Upper lobe of left lung (tissue), 6 donors: ENCODE data around the gene MTTP. TPM values are rescaled to one million over a fixed set of nuclear protein-coding genes. Genes with fewer than 3 reads are reported as not detected.

ENCODE experiments used
- ATAC-seq, 2 donors: fragments of 200-7000 bp; cut with Tn5 transposase; one replicate each; pipeline ENCODE4 v1.9.1; 2022; ENCODE audit warnings: mild to moderate bottlenecking in 2 of 2, moderate library complexity in 2 of 2; ENCODE audit not compliant: low FRiP score in 2 of 2
- DNase-seq, 2 donors: peaks; one replicate each; pipeline ENCODE4 v3.0.0-alpha.2; 2019 to 2020
- H3K27ac ChIP-seq, 4 donors: fragments of 200-600 bp; sonication (generic); one replicate each; pipeline ENCODE4 v1.5.1; 2016 to 2019
- H3K27me3 ChIP-seq, 4 donors: fragments of 200-600 bp; sonication (generic); one replicate each; pipeline ENCODE4 v1.5.1; 2017 to 2019
- H3K36me3 ChIP-seq, 4 donors: fragments of 200-600 bp; sonication (generic); one replicate each; pipeline ENCODE4 v1.5.1; 2016 to 2019
- H3K4me1 ChIP-seq, 4 donors: fragments of 200-600 bp; sonication (generic); one replicate each; pipeline ENCODE4 v1.5.1; 2018 to 2019
- H3K4me3 ChIP-seq, 4 donors: fragments of 200-600 bp; sonication (generic); one replicate each; pipeline ENCODE4 v1.5.1; 2017 to 2019; ENCODE audit warnings: mild to moderate bottlenecking in 2 of 4, moderate library complexity in 1 of 4
- H3K9me3 ChIP-seq, 4 donors: fragments of 200-600 bp; sonication (generic); one replicate each; pipeline ENCODE4 v1.5.1; 2018 to 2019
- EP300 ChIP-seq, 4 donors: sonication (generic); formaldehyde crosslinking; IDR thresholded peaks; one replicate each; pipeline ENCODE4 v1.5.1; 2017; ENCODE audit warnings: antibody characterized with exemption in 4 of 4, control low read depth in 2 of 4
- POLR2A ChIP-seq, 4 donors: fragments of 450-650 bp; IDR thresholded peaks; one replicate each; pipeline ENCODE4 v1.5.1; 2016 to 2017; ENCODE audit warnings: antibody characterized with exemption in 4 of 4, mild to moderate bottlenecking in 2 of 4
- POLR2AphosphoS5 ChIP-seq, 2 donors: sonication (generic); formaldehyde crosslinking; IDR thresholded peaks; one replicate each; pipeline ENCODE4 v1.5.1; 2017; ENCODE audit warnings: antibody characterized with exemption in 2 of 2
- whole genome bisulfite sequencing, 2 donors: methylation state at CpG; one replicate each; pipeline ENCODE4 v1.1.5; 2017 to 2018; 5-methylcytosine and 5-hydroxymethylcytosine counted together
- total RNA-seq, 6 donors: library from RNA; depleted of rRNA in 4 of 6; stranded (reverse); fragments of >200 nt in 4 of 6; gene quantifications; one replicate each; pipeline versions ENCODE4 v1.1.0 to v1.2.1, GENCODE V29; 2016 to 2021
- TF ChIP-seq, protein P1 (sequence below), 6 experiments: fragments of 450-650 bp in 4 of 6; fragments of 200-600 bp in 2 of 6; sonication (generic) in 2 of 6; IDR thresholded peaks; one replicate each; pipeline ENCODE4 v1.5.1; 2016 to 2019; ENCODE audit warnings: antibody characterized with exemption in 6 of 6
- donor health status: DM: no; HTN: no; CAD: no; lungs with moderate emphysema.
- donor health status: DM: no; HTN: yes; CAD: no; lungs with severe emphysema.

The MTTP gene
- total RNA-seq, 6 donors from 2014 or later: 0.22 to 0.79 (median 0.47) TPM; not detected in 1

DNA sequence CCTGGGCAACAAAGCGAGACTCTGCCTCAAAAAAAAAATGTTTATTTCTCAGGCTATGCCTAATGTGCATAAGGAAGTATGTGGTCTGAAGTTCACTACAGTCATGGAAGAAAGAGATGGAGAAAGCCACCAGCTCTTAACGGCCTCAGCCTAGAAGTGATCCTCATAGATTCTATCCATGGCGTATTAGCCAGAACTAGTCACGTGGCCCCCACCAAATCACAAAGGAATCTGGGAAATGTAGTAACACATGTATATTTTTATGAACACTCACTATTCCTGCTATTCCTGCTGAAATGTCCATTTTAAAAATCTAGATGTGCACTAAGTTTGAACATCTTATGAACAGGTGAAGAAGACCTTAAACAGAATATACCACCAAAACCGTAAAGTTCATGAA lies 33.8 kb downstream of the MTTP start:
- 88 to 96% methylated on average over 5 of the region's 5 CpGs for WGBS, 2 donors
- Histone ChIP-seq H3K4me3 (no peak overlapping the region), H3K36me3 (no peaks in the 10 kb centered on the region), H3K4me1 (no peaks in the 10 kb centered on the region), H3K9me3 (no peaks in the 10 kb centered on the region), H3K27me3 (no peaks in the 10 kb centered on the region), H3K27ac (no peak overlapping the region)
- ATAC-seq: no peak
- TF ChIP-seq POLR2A (IDR thresholded peaks at IDR 0.05): no peak
- TF ChIP-seq, protein P1, sequence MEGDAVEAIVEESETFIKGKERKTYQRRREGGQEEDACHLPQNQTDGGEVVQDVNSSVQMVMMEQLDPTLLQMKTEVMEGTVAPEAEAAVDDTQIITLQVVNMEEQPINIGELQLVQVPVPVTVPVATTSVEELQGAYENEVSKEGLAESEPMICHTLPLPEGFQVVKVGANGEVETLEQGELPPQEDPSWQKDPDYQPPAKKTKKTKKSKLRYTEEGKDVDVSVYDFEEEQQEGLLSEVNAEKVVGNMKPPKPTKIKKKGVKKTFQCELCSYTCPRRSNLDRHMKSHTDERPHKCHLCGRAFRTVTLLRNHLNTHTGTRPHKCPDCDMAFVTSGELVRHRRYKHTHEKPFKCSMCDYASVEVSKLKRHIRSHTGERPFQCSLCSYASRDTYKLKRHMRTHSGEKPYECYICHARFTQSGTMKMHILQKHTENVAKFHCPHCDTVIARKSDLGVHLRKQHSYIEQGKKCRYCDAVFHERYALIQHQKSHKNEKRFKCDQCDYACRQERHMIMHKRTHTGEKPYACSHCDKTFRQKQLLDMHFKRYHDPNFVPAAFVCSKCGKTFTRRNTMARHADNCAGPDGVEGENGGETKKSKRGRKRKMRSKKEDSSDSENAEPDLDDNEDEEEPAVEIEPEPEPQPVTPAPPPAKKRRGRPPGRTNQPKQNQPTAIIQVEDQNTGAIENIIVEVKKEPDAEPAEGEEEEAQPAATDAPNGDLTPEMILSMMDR (IDR thresholded peaks at IDR 0.05): no peak
- no peak for DNase-seq

DNA sequence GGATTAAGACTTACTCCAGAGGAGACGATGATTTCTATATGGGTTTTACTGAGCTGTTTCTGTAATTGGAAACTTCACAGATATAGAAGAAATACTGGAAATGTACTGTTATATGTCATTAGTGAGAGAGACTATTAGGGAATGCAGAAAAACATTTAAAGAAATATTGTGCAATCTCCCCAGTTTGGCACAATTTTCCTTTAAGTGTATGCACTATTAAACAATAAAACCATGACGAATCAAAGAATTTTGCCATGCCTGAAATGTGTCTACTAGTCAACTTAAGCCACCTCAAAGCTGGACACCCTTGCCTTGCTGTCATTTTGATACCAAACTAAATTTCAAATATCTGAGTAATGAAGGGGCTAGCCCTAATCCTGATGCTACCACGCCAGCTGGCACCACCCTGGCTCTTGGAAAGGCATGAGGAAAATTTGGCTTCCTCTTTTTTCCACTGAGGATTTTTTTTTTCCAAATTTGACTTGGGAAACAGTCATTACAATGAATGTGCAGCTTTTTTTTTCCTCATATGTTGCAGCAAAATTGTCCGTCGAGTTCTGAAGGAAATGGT lies 36.1 kb downstream of the MTTP start:
- ATAC-seq (no peak), DNase-seq (no peak)
- H3K27me3 ChIP-seq: no peaks in the 10 kb centered on the region
- no peaks in the 10 kb centered on the region for H3K9me3 ChIP-seq
- no peaks in the 10 kb centered on the region for H3K4me1 ChIP-seq
- no peaks in the 10 kb centered on the region for H3K36me3 ChIP-seq
- no peak overlapping the region for H3K27ac ChIP-seq
- TF ChIP-seq EP300 (IDR thresholded peaks at IDR 0.05) (no peak), POLR2A (IDR thresholded peaks at IDR 0.05) (no peak), POLR2AphosphoS5 (IDR thresholded peaks at IDR 0.05) (no peak)
- TF ChIP-seq, protein P1 (IDR thresholded peaks at IDR 0.05): no peak
- H3K4me3 ChIP-seq: no peak overlapping the region
- 72 to 73% methylated on average over 5 of the region's 5 CpGs for WGBS, 2 donors

DNA sequence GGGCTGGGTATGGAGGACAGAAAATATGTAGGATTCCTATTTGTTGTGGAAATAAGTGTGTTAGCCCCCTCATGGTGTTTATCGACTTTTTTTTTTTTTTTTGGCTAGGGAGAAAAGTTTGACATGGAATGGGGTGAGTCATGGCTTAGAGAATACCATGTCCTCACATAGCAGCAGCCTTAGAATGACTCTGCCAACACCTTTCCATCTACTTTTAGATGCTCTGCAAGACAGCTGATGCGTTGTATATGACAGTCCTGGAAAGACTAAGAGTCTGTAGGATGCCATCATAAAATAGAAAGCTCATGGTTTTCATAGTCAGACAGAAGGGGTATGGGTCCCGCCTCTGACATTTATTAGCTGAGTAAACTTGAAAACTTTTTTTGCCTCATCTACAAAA lies 37.7 kb downstream of the MTTP start:
- WGBS, 2 donors: 83 to 86% methylated on average over 3 of the region's 3 CpGs
- no peaks in the 10 kb centered on the region for H3K9me3 ChIP-seq
- no peaks in the 10 kb centered on the region for H3K27me3 ChIP-seq
- H3K4me1 ChIP-seq: no peaks in the 10 kb centered on the region
- ATAC-seq (no peak), DNase-seq (no peak)
- H3K27ac ChIP-seq: no peak overlapping the region
- H3K36me3 ChIP-seq: no peaks in the 10 kb centered on the region
- H3K4me3 ChIP-seq: no peak overlapping the region
- TF ChIP-seq POLR2AphosphoS5 (IDR thresholded peaks at IDR 0.05) (no peak), EP300 (IDR thresholded peaks at IDR 0.05) (no peak), POLR2A (IDR thresholded peaks at IDR 0.05) (no peak)
- TF ChIP-seq, protein P1 (IDR thresholded peaks at IDR 0.05): no peak

DNA sequence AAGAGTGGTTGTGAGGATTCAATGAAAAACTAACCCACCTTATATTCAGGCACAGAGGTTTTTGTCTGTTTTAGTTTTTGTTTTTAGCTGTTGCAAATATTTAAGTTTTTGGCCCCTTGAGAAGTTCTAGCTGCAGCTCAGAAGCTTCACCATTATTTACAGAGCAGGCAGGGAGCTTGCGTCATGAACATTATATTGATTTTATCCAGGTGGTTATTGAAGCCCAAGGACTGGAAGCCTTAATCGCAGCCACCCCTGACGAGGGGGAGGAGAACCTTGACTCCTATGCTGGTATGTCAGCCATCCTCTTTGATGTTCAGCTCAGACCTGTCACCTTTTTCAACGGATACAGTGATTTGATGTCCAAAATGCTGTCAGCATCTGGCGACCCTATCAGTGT lies 38.1 kb downstream of the MTTP start:
- H3K27me3 ChIP-seq: no peaks in the 10 kb centered on the region
- no peak for TF ChIP-seq POLR2AphosphoS5 (IDR thresholded peaks at IDR 0.05)
- TF ChIP-seq EP300 (IDR thresholded peaks at IDR 0.05): no peak
- TF ChIP-seq POLR2A (IDR thresholded peaks at IDR 0.05): no peak
- TF ChIP-seq, protein P1 (IDR thresholded peaks at IDR 0.05): no peak
- no peaks in the 10 kb centered on the region for H3K9me3 ChIP-seq
- no peak overlapping the region for H3K27ac ChIP-seq
- H3K36me3 ChIP-seq: no peaks in the 10 kb centered on the region
- 66 to 71% methylated on average over 5 of the region's 5 CpGs for WGBS, 2 donors
- H3K4me1 ChIP-seq: no peaks in the 10 kb centered on the region
- ATAC-seq (no peak), DNase-seq (no peak)
- no peak overlapping the region for H3K4me3 ChIP-seq

DNA sequence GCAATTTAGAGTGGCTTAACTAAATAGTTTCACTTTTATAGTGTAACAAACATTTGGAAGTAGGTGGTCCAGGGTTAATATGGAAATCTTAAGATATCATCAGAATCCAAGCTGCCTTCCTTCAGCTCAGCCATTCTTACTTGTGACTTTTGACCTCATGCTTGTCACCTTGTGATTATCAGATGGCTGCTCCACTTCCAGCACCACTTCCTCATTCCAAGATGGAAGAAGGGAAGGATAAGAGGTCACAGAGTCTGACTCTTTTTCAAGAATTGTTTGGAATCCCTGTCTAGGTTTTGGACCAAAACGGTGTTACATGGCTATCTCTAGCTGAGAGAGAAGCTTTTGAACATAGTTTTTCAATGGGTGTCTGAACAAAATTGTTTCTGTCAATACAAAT lies 39.9 kb downstream of the MTTP start:
- 31 to 49% methylated on average over 1 of the region's 1 CpG for WGBS, 2 donors
- Histone ChIP-seq H3K4me3 (no peak overlapping the region), H3K4me1 (no peaks in the 10 kb centered on the region), H3K27me3 (no peaks in the 10 kb centered on the region), H3K9me3 (no peaks in the 10 kb centered on the region), H3K36me3 (no peaks in the 10 kb centered on the region), H3K27ac (no peak overlapping the region)
- TF ChIP-seq POLR2A (IDR thresholded peaks at IDR 0.05): no peak
- TF ChIP-seq, protein P1 (IDR thresholded peaks at IDR 0.05): no peak
- no peak for TF ChIP-seq EP300 (IDR thresholded peaks at IDR 0.05)
- TF ChIP-seq POLR2AphosphoS5 (IDR thresholded peaks at IDR 0.05): no peak
- ATAC-seq: no peak
- no peak for DNase-seq
